Pancreas (tissue), 10 donors: Measurements from ENCODE around the gene NCOA4. TPM values are rescaled to one million over a fixed set of nuclear protein-coding genes. Genes with fewer than 3 reads are reported as not detected.

Experiments
- ATAC-seq, 4 donors: fragments of 200-7000 bp; cut with Tn5 transposase; one replicate each; pipeline versions ENCODE4 v1.8.0 to v1.9.1; 2020; ENCODE audit warnings: mild to moderate bottlenecking in 4 of 4, moderate library complexity in 4 of 4
- DNase-seq, 6 donors: peaks; one replicate each; pipeline ENCODE4 v3.0.0-alpha.2; 2020
- FAIRE-seq: peaks from 2 replicates; lab custom pipeline; 2012; peaks lifted over from hg19 to GRCh38; lab: Jason Lieb, UNC
- H3K27ac ChIP-seq, 4 donors: fragments of 200-600 bp; sonication (generic); 1 replicate in 3 of 4; 2 replicates in 1 of 4; pipeline versions ENCODE4 v1.5.0 to v1.8.0; 2020
- H3K27me3 ChIP-seq, 4 donors: fragments of 200-600 bp; one replicate each; pipeline ENCODE4 v1.8.0; 2021
- H3K36me3 ChIP-seq, 3 donors: fragments of 200-600 bp; sonication (generic) in 1 of 3; one replicate each; pipeline versions ENCODE4 v1.5.0 to v1.8.0; 2020 to 2021
- H3K4me1 ChIP-seq, 3 donors: fragments of 200-600 bp; one replicate each; pipeline ENCODE4 v1.8.0; 2021
- H3K4me3 ChIP-seq, 4 donors: fragments of 200-600 bp; sonication (generic) in 2 of 4; one replicate each; pipeline versions ENCODE4 v1.5.0 to v1.8.0; 2020 to 2021
- H3K9me3 ChIP-seq, 4 donors: fragments of 200-600 bp; one replicate each; pipeline ENCODE4 v1.8.0; 2021
- WGBS, 2 donors: extraction: QIAGEN DNeasy Blood & Tissue Kit; methylation state at CpG; one replicate each; pipeline ENCODE4 v1.1.7; 2013; 5-methylcytosine and 5-hydroxymethylcytosine counted together
- intact Hi-C, 3 donors: fragments of 100-400 bp; cut with DNase I; formaldehyde crosslinking; loops; one replicate each; pipeline versions ENCODE4 v1.11.1 to v1.14.2; 2022
- polyA plus RNA-seq, 2 donors: library from polyadenylated mRNA; stranded (reverse); fragments of 200-250 nt; gene quantifications; one replicate each; pipeline ENCODE4 v1.2.3, GENCODE V29; 2013
- total RNA-seq, 6 donors: library from RNA; stranded (reverse); fragmentation: NEBNext Ultra II Directional in 4 of 6; extraction: Animal tissue kit (Norgen Biotek cat#: 25700) in 4 of 6; gene quantifications; one replicate each; pipeline versions ENCODE4 v1.2.1 to v1.2.4, GENCODE V29; 2021 to 2023
- TF ChIP-seq, protein P1 (sequence below), 4 donors: fragments of 200-600 bp; sonication (generic) in 3 of 4; IDR thresholded peaks; one replicate each; pipeline versions ENCODE4 v1.5.0 to v1.8.0; 2021; ENCODE audit warnings: antibody characterized with exemption in 4 of 4
- donor health status: healthy with polysubstance abuse.
- donor health status: DM: no; HTN: no; CAD: no; lungs with moderate emphysema.
- donor health status: DM: no; HTN: no; CAD: no.
- donor health status: control.
- donor health status: control.
- donor health status: Bipolar disorder and iron deficiency.
- donor health status: DM: yes; HTN: yes; CAD: no.
- donor health status: DM: no; HTN: no; CAD: no.
- donor health status: DM: no; HTN: no; CAD: no.
- donor health status: DM: yes; HTN: yes; CAD: no.

NCOA4 gene
- total and polyA plus RNA-seq, 8 donors = 16.7 to 69.4 (median 55.8) TPM

DNA sequence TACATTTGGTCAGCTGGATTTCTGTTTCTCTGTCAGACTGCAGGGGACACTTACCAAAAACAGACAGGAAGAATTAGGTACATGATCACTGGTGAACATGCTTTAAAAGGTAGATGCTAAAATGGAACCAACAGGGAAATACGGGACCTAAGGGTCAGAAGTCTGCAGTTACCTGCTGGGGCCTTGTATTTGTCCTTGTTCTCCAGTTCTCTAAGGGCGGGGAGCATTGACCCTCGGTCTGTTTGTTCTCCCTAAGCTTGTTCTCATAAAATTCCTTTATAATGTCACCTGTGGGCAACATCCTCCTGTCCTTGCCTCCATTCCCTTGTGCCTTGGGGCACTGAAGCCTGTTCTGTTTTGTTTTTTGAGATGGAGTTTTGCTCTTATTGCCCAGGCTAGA, 45.4 kb upstream of the NCOA4 start:
- ATAC-seq = no peak

GRCh38 chr10:46074196-46074946, 43.9 kb upstream of the NCOA4 start:
- H3K36me3 ChIP-seq = no peaks in the 10 kb centered on the region
- H3K27me3 ChIP-seq = no peaks in the 10 kb centered on the region
- intact Hi-C loops = no loop called here
- H3K9me3 ChIP-seq = no peaks in the 10 kb centered on the region
- 67 to 89% methylated on average over 4 of the region's 4 CpGs for WGBS, 2 donors
- DNase-seq (no peak), ATAC-seq (no peak), FAIRE-seq (no peak)
- no peak overlapping the region for H3K27ac ChIP-seq
- TF ChIP-seq, protein P1, sequence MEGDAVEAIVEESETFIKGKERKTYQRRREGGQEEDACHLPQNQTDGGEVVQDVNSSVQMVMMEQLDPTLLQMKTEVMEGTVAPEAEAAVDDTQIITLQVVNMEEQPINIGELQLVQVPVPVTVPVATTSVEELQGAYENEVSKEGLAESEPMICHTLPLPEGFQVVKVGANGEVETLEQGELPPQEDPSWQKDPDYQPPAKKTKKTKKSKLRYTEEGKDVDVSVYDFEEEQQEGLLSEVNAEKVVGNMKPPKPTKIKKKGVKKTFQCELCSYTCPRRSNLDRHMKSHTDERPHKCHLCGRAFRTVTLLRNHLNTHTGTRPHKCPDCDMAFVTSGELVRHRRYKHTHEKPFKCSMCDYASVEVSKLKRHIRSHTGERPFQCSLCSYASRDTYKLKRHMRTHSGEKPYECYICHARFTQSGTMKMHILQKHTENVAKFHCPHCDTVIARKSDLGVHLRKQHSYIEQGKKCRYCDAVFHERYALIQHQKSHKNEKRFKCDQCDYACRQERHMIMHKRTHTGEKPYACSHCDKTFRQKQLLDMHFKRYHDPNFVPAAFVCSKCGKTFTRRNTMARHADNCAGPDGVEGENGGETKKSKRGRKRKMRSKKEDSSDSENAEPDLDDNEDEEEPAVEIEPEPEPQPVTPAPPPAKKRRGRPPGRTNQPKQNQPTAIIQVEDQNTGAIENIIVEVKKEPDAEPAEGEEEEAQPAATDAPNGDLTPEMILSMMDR (IDR thresholded peaks at IDR 0.05) = no peak
- H3K4me1 ChIP-seq = no peaks in the 10 kb centered on the region
- no peak overlapping the region for H3K4me3 ChIP-seq

More for the DNA sequence above, 45.4 kb upstream of the NCOA4 start:
- intact Hi-C loops = no loop called here
- TF ChIP-seq, protein P1 (IDR thresholded peaks at IDR 0.05) = no peak
- Histone ChIP-seq H3K4me1 (no peaks in the 10 kb centered on the region), H3K27me3 (no peaks in the 10 kb centered on the region), H3K27ac (no peak overlapping the region), H3K36me3 (no peaks in the 10 kb centered on the region), H3K9me3 (no peaks in the 10 kb centered on the region), H3K4me3 (no peak overlapping the region)
- DNase-seq = no peak
- 75 to 78% methylated on average over 3 of the region's 3 CpGs for WGBS, 2 donors
- no peak for FAIRE-seq

DNA sequence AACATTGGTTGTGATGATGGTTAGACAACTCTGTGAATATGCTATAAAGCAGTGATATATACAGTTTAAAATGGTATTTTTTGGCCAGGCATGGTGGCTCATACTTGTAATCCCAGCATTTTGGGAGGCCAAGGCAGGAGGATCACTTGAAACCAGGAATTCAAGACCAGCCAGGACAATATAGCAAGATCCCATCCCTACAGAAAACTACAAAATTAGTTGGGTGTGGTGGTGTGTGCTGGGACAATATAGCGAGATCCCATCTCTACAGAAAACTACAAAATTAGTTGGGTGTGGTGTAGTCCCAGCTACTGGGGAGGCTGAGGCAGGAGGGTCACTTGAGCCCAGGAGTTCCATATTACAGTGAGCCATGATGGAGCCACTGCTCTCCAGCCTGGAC, 43.1 kb upstream of the NCOA4 start:
- DNase-seq = no peak
- WGBS, 2 donors = 92 to 100% methylated on average over 1 of the region's 1 CpG
- no peaks in the 10 kb centered on the region for H3K4me1 ChIP-seq
- H3K9me3 ChIP-seq = no peaks in the 10 kb centered on the region
- no peak for ATAC-seq
- FAIRE-seq = no peak
- H3K36me3 ChIP-seq = no peaks in the 10 kb centered on the region
- no peak overlapping the region for H3K4me3 ChIP-seq
- intact Hi-C loops = no loop called here
- H3K27ac ChIP-seq = no peak overlapping the region
- TF ChIP-seq, protein P1 (IDR thresholded peaks at IDR 0.05) = no peak
- H3K27me3 ChIP-seq = no peaks in the 10 kb centered on the region

GRCh38 chr10:46070749-46071148, 40.3 kb upstream of the NCOA4 start:
- WGBS, 2 donors = 36 to 62% methylated on average over 6 of the region's 6 CpGs
- no peak for FAIRE-seq
- Histone ChIP-seq H3K4me3 (no peak overlapping the region), H3K27me3 (no peaks in the 10 kb centered on the region), H3K27ac (no peak overlapping the region), H3K4me1 (no peaks in the 10 kb centered on the region), H3K9me3 (no peaks in the 10 kb centered on the region), H3K36me3 (no peaks in the 10 kb centered on the region)
- TF ChIP-seq, protein P1 (IDR thresholded peaks at IDR 0.05) = no peak
- no peak for ATAC-seq
- no peak for DNase-seq
- intact Hi-C loops = no loop called here

DNA sequence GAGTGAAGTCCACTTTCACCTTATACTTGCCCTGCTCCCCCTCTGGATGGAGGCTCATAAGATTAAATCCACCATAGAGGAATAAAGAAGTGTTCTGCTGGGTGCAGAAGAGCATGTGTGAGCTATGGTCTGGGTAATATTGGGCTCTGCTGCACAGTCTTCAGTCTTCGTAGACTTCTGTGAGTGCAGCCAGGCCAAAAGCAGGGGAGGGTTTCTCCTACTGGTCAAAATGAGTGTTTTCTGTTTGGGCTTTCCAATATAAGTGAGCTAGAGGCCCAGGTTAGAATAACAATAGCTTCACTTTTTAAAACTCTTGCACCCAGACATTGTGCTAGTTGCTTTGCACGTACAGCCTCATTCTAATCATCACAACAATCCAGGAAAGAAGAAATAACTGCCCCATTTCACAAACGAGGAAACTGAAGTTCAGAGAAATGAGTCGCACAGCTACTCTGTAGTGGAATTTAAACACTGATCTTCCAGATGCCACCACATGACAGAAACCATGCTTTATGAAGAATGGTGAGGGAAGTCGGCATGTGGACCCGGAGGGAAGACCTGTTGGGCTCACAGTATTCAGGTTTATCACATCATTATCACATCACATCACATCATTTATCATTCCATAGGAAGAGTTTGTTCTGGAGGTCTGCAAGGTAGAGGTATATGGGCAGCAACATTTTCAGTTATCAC, 39.5 kb upstream of the NCOA4 start:
- WGBS, 2 donors = 56 to 68% methylated on average over 6 of the region's 6 CpGs
- no peak for FAIRE-seq
- TF ChIP-seq, protein P1 (IDR thresholded peaks at IDR 0.05) = no peak

More for the DNA sequence above, 39.5 kb upstream of the NCOA4 start:
- no peaks in the 10 kb centered on the region for H3K4me1 ChIP-seq
- no peaks in the 10 kb centered on the region for H3K36me3 ChIP-seq
- H3K27ac ChIP-seq = no peak overlapping the region
- H3K4me3 ChIP-seq = no peak overlapping the region
- ATAC-seq = no peak
- intact Hi-C loops = no loop called here
- DNase-seq = no peak
- H3K9me3 ChIP-seq = no peaks in the 10 kb centered on the region
- H3K27me3 ChIP-seq = no peaks in the 10 kb centered on the region
